Right cardiac atrium (tissue), 5 donors: Measurements from ENCODE around the gene C20orf144. TPM values are rescaled to one million over a fixed set of nuclear protein-coding genes. Genes with fewer than 3 reads are reported as not detected.

Experiments used
- ATAC-seq, 2 donors: fragments of 200-7000 bp; cut with Tn5 transposase; one replicate each; pipeline versions ENCODE4 v1.8.0 to v1.9.1; 2020; ENCODE audit warnings: moderate library complexity in 2 of 2, mild to moderate bottlenecking in 1 of 2
- DNase-seq, 3 donors: peaks; one replicate each; pipeline ENCODE4 v3.0.0-alpha.2; 2020
- H3K27ac ChIP-seq: one replicate; pipeline ENCODE4 v1.5.1; 2013; ENCODE audit warnings: mild to moderate bottlenecking, low read length, control low read depth, moderate library complexity
- H3K27me3 ChIP-seq: one replicate; pipeline ENCODE4 v1.6.1; 2013; ENCODE audit not compliant: control insufficient read depth, insufficient read depth
- H3K4me1 ChIP-seq: one replicate; pipeline ENCODE4 v1.6.1; 2013; ENCODE audit warnings: low read length; ENCODE audit not compliant: control insufficient read depth, insufficient read depth
- H3K4me3 ChIP-seq: one replicate; pipeline ENCODE4 v1.5.1; 2013; ENCODE audit warnings: low read length, control low read depth
- H3K9me3 ChIP-seq: one replicate; pipeline ENCODE4 v1.6.1; 2013; ENCODE audit warnings: low read length; ENCODE audit not compliant: control insufficient read depth
- WGBS: extraction: QIAGEN DNeasy Blood & Tissue Kit; methylation state at CpG from one replicate; pipeline ENCODE4 v1.1.7; 2013; 5-methylcytosine and 5-hydroxymethylcytosine counted together
- intact Hi-C, 4 donors: fragments of 100-400 bp; cut with DNase I; formaldehyde crosslinking; loops; one replicate each; pipeline versions ENCODE4 v1.11.0 to v1.14.0; 2022 to 2023
- polyA plus RNA-seq: library from polyadenylated mRNA; stranded (reverse); fragments of 200-250 nt; gene quantifications from one replicate; pipeline ENCODE4 v1.2.3, GENCODE V29; 2013
- total RNA-seq, 4 donors: library from RNA; stranded (reverse); fragmentation: NEBNext Ultra II Directional; extraction: Animal tissue kit (Norgen Biotek cat#: 25700); gene quantifications; one replicate each; pipeline ENCODE4 v1.2.1, GENCODE V29; 2021
- donor health status: healthy with polysubstance abuse.
- donor health status: DM: no; HTN: yes; CAD: no.
- donor health status: DM: no; HTN: no; CAD: no.
- donor health status: DM: no; HTN: yes; CAD: no; lungs with severe emphysema.
- donor health status: DM: yes; HTN: yes; CAD: no.

Gene C20orf144
- total and polyA plus RNA-seq, 5 donors, result 0.05 TPM; not detected in 4

DNA sequence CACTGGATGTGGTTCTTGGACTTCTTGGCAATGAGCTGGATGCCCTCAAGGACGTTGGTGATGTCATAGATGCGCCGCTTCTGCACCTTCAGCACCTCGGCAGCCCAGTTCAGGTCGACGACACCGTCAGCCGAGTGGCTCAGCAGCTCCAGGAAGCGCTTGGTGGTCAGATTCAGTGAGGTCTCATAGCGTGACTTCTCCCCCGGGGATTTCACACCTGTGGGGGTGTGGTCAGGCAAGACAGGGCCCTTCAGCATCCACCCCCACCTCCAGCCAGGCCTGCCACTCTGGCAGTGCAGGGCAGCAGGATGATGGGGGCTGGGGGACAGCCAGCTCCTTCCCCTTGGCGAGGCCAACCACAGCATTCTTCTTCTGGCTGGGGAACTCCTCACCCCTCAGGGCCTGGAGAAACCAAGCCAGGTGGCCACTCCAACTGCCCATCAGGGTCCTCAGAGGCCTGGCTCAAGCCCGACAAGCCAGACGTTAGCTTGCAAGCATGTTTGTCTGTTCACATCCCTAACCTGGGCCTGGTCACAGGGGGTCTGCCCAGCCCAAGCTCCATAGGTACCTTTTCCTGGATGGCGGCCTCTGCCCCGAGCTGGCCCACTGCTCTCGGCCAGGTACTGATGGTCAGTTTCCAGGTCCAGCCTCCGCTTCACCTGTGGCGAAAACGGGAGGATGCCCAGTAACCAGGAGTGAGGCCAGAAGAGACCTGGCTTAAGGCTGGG lies 17.8 kb downstream of the C20orf144 start:
- H3K27me3 ChIP-seq, result no peaks in the 10 kb centered on the region
- intact Hi-C loops, result no loop called here
- ATAC-seq (no peak), DNase-seq (peak in 1 of 3 donors; percentile 64)
- no peak overlapping the region for H3K27ac ChIP-seq
- H3K4me3 ChIP-seq, result no peak overlapping the region
- 91% methylated on average over 20 of the region's 20 CpGs for WGBS
- H3K9me3 ChIP-seq, result no peaks in the 10 kb centered on the region
- no peaks in the 10 kb centered on the region for H3K4me1 ChIP-seq

DNA sequence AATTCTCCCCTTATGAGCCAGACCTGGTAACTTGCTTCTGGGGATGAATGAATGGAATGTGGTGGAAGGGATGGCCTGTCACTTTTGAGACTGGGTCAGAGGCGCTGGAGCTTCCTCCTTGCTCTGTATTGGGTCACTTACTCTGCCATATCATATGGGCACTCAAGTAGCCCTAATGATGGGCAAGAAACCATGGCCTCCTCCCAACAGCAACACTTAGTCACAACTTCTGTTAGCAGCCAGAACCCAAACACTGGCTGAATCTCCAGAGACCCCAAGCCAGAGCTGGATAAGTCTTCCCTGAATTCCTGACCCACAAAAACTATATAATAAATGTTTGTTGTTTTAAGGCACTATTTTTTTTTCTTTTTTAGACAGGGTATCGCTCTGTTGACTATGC lies 18.6 kb downstream of the C20orf144 start:
- Histone ChIP-seq H3K27ac (no peak overlapping the region), H3K4me3 (no peak overlapping the region), H3K4me1 (no peaks in the 10 kb centered on the region), H3K27me3 (no peaks in the 10 kb centered on the region), H3K9me3 (no peaks in the 10 kb centered on the region)
- WGBS, result 68% methylated on average over 2 of the region's 2 CpGs
- ATAC-seq (no peak), DNase-seq (peak in 2 of 3 donors; percentile 35 to 49)
- intact Hi-C loops, result no loop called here

DNA sequence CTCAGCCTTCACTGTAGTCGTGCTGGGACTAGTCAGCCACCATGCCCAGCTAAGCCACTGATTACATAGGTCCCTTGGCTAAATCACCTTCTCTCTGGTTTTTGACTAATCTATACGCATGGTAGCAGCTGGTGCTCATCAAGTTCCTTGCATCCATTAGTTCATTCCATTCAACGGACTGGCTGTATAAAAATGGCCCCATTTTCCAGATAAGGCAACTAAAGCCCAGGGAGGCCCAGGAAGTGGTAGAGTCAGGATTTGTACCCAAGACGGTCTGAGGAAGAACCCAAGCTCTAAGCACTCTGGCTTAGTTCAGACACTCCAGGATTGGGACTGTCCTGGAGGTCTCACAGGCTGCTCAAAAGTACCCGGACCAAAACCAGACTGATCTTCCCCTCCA lies 19.2 kb downstream of the C20orf144 start:
- Histone ChIP-seq H3K9me3 (no peaks in the 10 kb centered on the region), H3K27me3 (no peaks in the 10 kb centered on the region), H3K4me3 (no peak overlapping the region), H3K4me1 (no peaks in the 10 kb centered on the region), H3K27ac (no peak overlapping the region)
- intact Hi-C loops, result no loop called here
- ATAC-seq (no peak), DNase-seq (no peak)
- 81% methylated on average over 5 of the region's 5 CpGs for WGBS

DNA sequence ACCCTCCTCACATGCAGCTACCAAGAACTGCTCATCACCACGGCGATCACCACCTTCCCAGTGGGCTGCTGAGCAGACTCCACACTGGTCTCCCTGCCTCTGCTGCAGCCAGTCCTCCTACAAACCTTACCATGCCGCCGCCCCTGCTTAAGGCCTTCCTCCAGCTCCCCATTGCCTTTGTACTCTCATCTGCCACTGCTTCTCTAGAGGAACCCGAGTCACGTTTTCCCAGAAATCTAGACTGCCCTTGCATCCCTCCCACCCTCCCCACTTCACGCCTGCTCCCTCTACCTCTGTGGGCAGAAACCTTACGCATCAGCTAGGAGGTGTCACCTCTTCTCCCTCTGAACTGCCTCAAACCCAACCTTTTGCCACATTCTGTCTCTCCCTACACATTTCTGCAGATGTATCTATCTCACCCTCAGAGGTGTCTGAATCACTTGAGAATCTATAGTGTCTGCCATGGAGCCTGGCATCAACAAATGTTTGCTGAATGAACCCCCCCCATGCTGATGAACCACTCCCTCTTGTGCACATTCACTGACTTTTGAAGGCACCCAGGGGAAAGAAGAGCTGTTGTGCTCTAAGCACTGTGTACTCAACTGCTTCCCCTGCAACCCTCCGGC lies 19.7 kb downstream of the C20orf144 start:
- Histone ChIP-seq H3K4me1 (no peaks in the 10 kb centered on the region), H3K9me3 (no peaks in the 10 kb centered on the region), H3K27me3 (no peaks in the 10 kb centered on the region), H3K27ac (no peak overlapping the region), H3K4me3 (no peak overlapping the region)
- intact Hi-C loops, result no loop called here
- WGBS, result 85% methylated on average over 9 of the region's 9 CpGs
- peak in 1 of 3 donors; percentile 24 for DNase-seq
- no peak for ATAC-seq

DNA sequence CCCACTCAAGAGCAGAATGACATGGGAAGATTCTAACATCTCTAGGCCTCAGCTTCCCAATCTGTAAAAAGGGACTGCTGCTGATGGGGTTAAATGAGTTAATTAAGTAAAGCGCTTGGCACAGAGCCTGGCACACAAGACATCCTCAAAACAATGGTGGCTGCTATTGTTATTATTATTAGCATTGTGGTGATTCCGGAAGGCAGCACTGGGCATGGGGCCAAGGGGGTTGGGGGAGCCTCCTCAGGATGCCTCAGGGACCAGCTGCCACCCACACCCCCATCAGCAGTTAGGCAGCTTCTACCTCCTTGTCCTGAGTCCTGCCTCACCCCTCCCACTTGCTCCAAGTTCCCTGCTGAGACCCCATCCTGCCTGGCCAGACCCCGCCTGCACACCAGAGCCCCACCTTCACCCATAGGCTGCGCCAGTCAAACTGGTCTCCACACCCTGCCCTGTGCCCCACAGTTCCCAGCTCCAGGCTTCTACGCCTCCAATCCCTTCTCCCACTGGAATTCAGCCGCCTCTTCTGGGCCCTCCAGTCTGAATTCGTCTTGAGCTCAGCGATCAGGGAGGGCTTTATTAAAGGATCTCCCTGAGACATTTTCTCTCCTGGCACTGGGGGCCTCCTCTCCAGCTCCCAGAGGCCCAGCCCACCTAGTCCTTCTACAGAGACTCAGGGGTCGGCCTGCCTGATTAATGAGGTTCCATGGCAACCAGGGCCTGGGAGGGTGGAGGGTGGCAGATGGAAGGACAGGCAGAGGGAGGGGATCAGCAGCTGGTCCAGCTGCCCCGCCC lies 22.6 kb downstream of the C20orf144 start:
- intact Hi-C loops, result no loop called here
- H3K9me3 ChIP-seq, result no peaks in the 10 kb centered on the region
- no peak overlapping the region for H3K4me3 ChIP-seq
- H3K27ac ChIP-seq, result no peak overlapping the region
- ATAC-seq (no peak), DNase-seq (peak in 2 of 3 donors; percentile 58 to 69)
- 39% methylated on average over 10 of the region's 10 CpGs for WGBS
- H3K4me1 ChIP-seq, result no peaks in the 10 kb centered on the region
- H3K27me3 ChIP-seq, result no peaks in the 10 kb centered on the region

DNA sequence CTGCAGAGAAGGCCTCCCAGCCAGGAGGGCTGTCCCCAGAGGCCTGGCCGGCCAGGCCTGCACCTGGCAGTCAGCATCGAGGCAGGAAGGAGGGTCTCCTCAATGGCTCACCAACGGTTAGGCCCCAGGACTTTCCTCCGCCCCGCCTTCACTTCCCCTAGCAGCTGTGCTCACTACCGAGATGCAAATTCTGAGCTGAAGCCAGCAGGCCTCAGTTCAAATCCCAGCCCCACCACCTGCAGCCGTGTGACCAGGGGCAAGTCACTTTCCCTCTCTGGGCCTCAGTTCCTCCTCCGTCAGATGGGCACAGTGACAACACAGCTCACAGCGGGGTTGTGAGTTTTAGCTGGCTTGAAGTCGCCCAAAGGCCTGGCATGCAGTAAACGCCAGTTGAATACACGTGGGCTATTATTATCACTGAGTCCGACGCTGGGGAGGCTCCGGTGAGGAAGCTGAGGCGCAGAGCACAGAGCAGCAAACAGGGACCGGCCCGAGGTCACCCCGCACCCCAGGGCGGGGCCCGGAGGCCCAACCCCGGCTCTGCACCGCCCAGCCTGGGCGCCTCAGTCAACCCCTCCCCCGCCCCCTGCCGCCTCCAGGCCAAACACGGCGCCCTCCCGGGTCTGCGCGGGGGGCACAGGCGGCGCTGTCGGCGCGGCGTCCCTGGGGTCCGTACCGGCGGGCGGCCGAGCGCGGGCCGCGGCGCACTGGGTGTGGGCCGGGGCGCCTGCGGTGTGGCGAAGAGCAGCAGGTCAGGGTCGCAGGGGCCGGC lies 23.4 kb downstream of the C20orf144 start:
- intact Hi-C loops, result no loop called here
- H3K4me3 ChIP-seq, result peak overlapping the region; percentile 79
- H3K4me1 ChIP-seq, result no peaks in the 10 kb centered on the region
- WGBS, result 2% methylated on average over 53 of the region's 53 CpGs
- H3K27ac ChIP-seq, result no peak overlapping the region
- peak in 2 of 3 donors; percentile 68 to 70 for DNase-seq
- ATAC-seq, result no peak
- no peaks in the 10 kb centered on the region for H3K9me3 ChIP-seq
- H3K27me3 ChIP-seq, result no peaks in the 10 kb centered on the region

DNA sequence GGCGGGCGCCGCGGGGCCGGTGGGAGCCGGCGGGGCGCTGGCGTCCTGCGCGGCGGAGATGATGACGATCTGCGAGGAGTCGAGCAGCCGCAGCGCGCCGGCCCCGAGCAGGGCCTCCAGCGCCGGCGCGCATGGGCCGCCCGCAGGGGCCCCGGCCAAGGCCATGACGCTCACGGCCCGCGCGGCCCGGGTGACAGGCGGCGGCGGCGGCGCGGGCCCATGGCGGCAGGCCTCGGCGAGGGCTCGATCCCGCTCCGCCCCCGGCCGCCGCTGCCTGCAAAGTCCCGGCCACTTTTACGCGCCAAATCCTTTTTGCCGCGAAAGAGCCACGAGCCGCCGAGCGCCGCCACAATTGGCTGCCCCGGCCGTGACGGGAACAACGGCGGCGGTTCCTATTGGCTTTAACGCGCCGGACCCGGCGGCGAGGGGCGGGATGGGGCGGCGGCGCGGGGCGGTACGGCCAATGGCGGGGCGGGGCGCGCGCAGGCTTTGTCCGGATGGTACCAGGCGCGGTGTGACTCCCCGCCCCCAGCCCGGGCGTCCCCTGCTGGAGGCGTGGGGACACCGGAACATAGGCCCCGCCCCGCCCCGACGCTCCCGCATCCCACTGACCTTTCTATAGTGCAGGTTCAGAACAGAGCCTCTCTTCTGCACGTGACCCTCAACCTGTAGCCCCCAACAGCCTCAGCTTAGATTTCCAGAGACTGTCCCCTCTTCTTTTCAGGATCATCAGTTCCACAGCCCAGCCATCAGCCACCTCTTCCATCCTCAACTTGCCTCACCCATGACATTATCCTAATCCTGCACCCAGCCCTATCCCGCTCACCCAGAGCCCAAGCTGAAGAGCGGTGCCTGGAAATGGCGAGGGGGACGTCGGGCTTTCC lies 24.2 kb downstream of the C20orf144 start, which contains the start of gene E2F1:
Gene E2F1 (minus strand): TSS at position 286 of the 884 bp plus-strand sequence. CDS start 121 bp downstream, at position 165.
- no peaks in the 10 kb centered on the region for H3K4me1 ChIP-seq
- peak within 1 kb of the TSS; percentile 3 for H3K27ac ChIP-seq
- 2% methylated on average over 101 of the region's 101 CpGs for WGBS
- intact Hi-C loops, result no loop called here
- no peaks in the 10 kb centered on the region for H3K27me3 ChIP-seq
- DNase-seq (peak; percentile 97 to 99 (median 98)), ATAC-seq (peak; percentile 98 to 99)
- no peaks in the 10 kb centered on the region for H3K9me3 ChIP-seq
- peak within 1 kb of the TSS; percentile 79 for H3K4me3 ChIP-seq

DNA sequence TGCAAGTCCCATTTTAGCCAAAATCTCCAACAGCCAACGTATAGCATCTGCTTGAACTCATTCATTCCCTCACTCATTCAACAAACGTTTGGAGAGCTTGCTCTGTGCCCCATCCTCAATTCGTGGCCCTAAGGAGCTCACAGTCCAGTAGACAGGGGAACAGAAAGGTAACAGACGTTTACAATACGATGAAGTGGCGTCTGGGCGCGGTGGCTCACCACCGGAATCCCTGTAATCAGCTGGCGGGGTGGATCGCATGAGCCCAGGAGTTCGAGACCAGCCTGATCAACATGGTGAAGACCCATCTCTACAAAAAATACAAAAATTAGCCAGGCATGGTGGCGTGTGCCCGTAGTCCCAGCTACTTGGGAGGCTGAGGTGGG lies 24.8 kb downstream of the C20orf144 start:
- H3K4me1 ChIP-seq, result no peaks in the 10 kb centered on the region
- H3K4me3 ChIP-seq, result no peak overlapping the region
- peak overlapping the region; percentile 3 for H3K27ac ChIP-seq
- DNase-seq, result peak in 1 of 3 donors; percentile 50
- WGBS, result 80% methylated on average over 14 of the region's 14 CpGs
- no peak for ATAC-seq
- H3K27me3 ChIP-seq, result no peaks in the 10 kb centered on the region
- H3K9me3 ChIP-seq, result no peaks in the 10 kb centered on the region
- intact Hi-C loops, result no loop called here

DNA sequence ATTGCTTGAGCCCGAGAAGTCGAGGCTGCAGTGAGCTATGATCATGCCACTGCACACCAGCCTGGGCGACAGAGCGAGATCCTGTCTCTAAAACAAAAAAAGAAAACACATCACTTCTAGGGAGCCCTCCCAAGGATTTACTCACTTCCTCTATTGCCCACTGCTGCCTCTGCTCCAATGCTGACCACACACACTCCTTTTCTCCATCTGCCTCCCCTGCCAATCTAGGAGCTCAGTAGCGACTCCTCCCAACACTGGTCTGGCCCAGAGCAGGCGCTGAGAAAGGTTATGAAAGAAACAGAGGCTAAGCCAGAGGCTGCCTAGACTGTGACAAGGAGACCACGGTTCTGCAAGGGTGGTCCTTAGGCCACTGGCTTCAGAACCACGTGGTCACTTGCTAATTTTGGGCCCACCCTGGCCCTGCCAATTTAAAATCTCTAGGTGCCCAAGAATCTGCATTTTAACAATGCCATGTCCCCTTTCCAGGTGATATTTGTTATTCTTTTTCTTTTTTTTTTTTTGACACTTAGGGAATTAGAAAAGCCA lies 25.3 kb downstream of the C20orf144 start:
- ATAC-seq, result peak in 1 of 2 donors; percentile 4
- Histone ChIP-seq H3K4me1 (no peaks in the 10 kb centered on the region), H3K27ac (no peak overlapping the region), H3K4me3 (no peak overlapping the region), H3K27me3 (no peaks in the 10 kb centered on the region), H3K9me3 (no peaks in the 10 kb centered on the region)
- 73% methylated on average over 8 of the region's 8 CpGs for WGBS
- intact Hi-C loops, result no loop called here
- peak in 1 of 3 donors; percentile 39 for DNase-seq
